Liver (tissue), 9 donors: Measurements from ENCODE around the gene IL11RA. TPM values are rescaled to one million over a fixed set of nuclear protein-coding genes. Genes with fewer than 3 reads are reported as not detected.
A peak's percentile ranks its signal among the peaks of the same experiment; 100 is the strongest.

Experiments
- DNase-seq: peaks from one replicate; pipeline ENCODE4 v3.0.0-alpha.2; 2017; ENCODE audit warnings: low spot score
- H3K27ac ChIP-seq, 2 donors: one replicate each; pipeline ENCODE4 v1.7.0; 2013; ENCODE audit warnings: inconsistent platforms in 2 of 2, low read length in 2 of 2, control low read depth in 1 of 2, low read depth in 1 of 2, mild to moderate bottlenecking in 1 of 2
- H3K27me3 ChIP-seq, 4 donors: one replicate each; pipeline versions ENCODE4 v1.6.1 to v1.7.0; 2013; ENCODE audit warnings: low read length in 3 of 4, inconsistent platforms in 1 of 4, mild to moderate bottlenecking in 1 of 4, moderate library complexity in 1 of 4; ENCODE audit not compliant: control insufficient read depth in 4 of 4, insufficient read depth in 4 of 4
- H3K36me3 ChIP-seq, 4 donors: one replicate each; pipeline versions ENCODE4 v1.6.1 to v1.7.0; 2013; ENCODE audit warnings: low read length in 3 of 4, mild to moderate bottlenecking in 3 of 4, low read depth in 1 of 4, moderate library complexity in 1 of 4; ENCODE audit not compliant: control insufficient read depth in 4 of 4, insufficient read depth in 3 of 4
- H3K4me1 ChIP-seq, 4 donors: one replicate each; pipeline versions ENCODE4 v1.6.1 to v1.7.0; 2013; ENCODE audit warnings: low read length in 3 of 4, mild to moderate bottlenecking in 3 of 4, moderate library complexity in 1 of 4; ENCODE audit not compliant: control insufficient read depth in 4 of 4, insufficient read depth in 4 of 4
- H3K4me3 ChIP-seq, 3 donors: one replicate each; pipeline versions ENCODE4 v1.6.1 to v1.7.0; 2013; ENCODE audit warnings: low read length in 3 of 3, control low read depth in 1 of 3, low read depth in 1 of 3, mild to moderate bottlenecking in 1 of 3
- H3K9ac ChIP-seq, 2 donors: one replicate each; pipeline ENCODE4 v1.7.0; 2013; ENCODE audit warnings: low read length in 2 of 2, mild to moderate bottlenecking in 2 of 2, moderate library complexity in 2 of 2, control low read depth in 1 of 2, low read depth in 1 of 2
- H3K9me3 ChIP-seq, 4 donors: one replicate each; pipeline versions ENCODE4 v1.6.1 to v1.7.0; 2013; ENCODE audit warnings: low read length in 3 of 4; ENCODE audit not compliant: control insufficient read depth in 4 of 4
- ATF3 ChIP-seq: IDR thresholded peaks from 2 replicates; pipeline ENCODE4 v1.6.1; 2016; ENCODE audit warnings: antibody characterized with exemption
- EGR1 ChIP-seq, 2 donors: IDR thresholded peaks; 2 replicates each; pipeline ENCODE4 v1.6.1; 2016 to 2018; ENCODE audit warnings: antibody characterized with exemption in 2 of 2, low read depth in 2 of 2
- FOXA1 ChIP-seq: IDR thresholded peaks from 2 replicates; pipeline ENCODE4 v1.6.1; 2016; ENCODE audit warnings: antibody characterized with exemption
- FOXA2 ChIP-seq: IDR thresholded peaks from 2 replicates; pipeline ENCODE4 v1.6.1; 2016; ENCODE audit warnings: antibody characterized with exemption
- GABPA ChIP-seq, 2 donors: IDR thresholded peaks in 1 of 2; conservative IDR thresholded peaks in 1 of 2; 2 replicates each; pipeline ENCODE4 v1.6.1; 2016; ENCODE audit warnings: antibody characterized with exemption in 2 of 2, mild to moderate bottlenecking in 1 of 2, moderate library complexity in 1 of 2
- HNF4A ChIP-seq, 2 donors: conservative IDR thresholded peaks; 2 replicates each; pipeline ENCODE4 v1.6.1; 2016; ENCODE audit warnings: antibody characterized with exemption in 2 of 2, mild to moderate bottlenecking in 2 of 2
- HNF4G ChIP-seq: IDR thresholded peaks from 2 replicates; pipeline ENCODE4 v1.6.1; 2016; ENCODE audit warnings: antibody characterized with exemption
- NR2F2 ChIP-seq: IDR thresholded peaks from 2 replicates; pipeline ENCODE4 v1.6.1; 2016; ENCODE audit warnings: antibody characterized with exemption
- RAD21 ChIP-seq, 2 donors: IDR thresholded peaks; 2 replicates each; pipeline ENCODE4 v1.6.1; 2016; ENCODE audit warnings: antibody characterized with exemption in 2 of 2, mild to moderate bottlenecking in 2 of 2
- RXRA ChIP-seq, 2 donors: IDR thresholded peaks; 2 replicates each; pipeline ENCODE4 v1.6.1; 2017 to 2018; ENCODE audit warnings: antibody characterized with exemption in 2 of 2, mild to moderate bottlenecking in 1 of 2
- SP1 ChIP-seq: IDR thresholded peaks from 2 replicates; pipeline ENCODE4 v1.6.1; 2018; ENCODE audit warnings: antibody characterized with exemption, mild to moderate bottlenecking
- TAF1 ChIP-seq: conservative IDR thresholded peaks from 2 replicates; pipeline ENCODE4 v1.6.1; 2016; ENCODE audit warnings: antibody characterized with exemption, mild to moderate bottlenecking
- YY1 ChIP-seq: IDR thresholded peaks from 2 replicates; pipeline ENCODE4 v1.6.1; 2016; ENCODE audit warnings: antibody characterized with exemption, mild to moderate bottlenecking
- ZBTB33 ChIP-seq: IDR thresholded peaks from 2 replicates; pipeline ENCODE4 v1.6.1; 2016; ENCODE audit warnings: antibody characterized with exemption
- WGBS: extraction: QIAGEN DNeasy Blood & Tissue Kit; methylation state at CpG from one replicate; pipeline ENCODE4 v1.1.7; 2013; 5-methylcytosine and 5-hydroxymethylcytosine counted together
- polyA plus RNA-seq, 2 donors: library from polyadenylated mRNA; stranded (reverse) in 1 of 2; unstranded in 1 of 2; fragments of 200-250 nt in 1 of 2; fragments of >200 nt in 1 of 2; fragmentation: Nextera tagmentation in 1 of 2; extraction: Ambion mirVana in 1 of 2; gene quantifications; one replicate each; pipeline versions ENCODE4 v1.2.1 to v1.2.3, GENCODE V29; 2013 to 2015
- total RNA-seq, 2 donors: library from RNA; depleted of rRNA; stranded (reverse); fragments of >200 nt; gene quantifications; one replicate each; pipeline ENCODE4 v1.2.3, GENCODE V29; 2014
- TF ChIP-seq, protein P1 (sequence below): fragments of 150-350 bp; IDR thresholded peaks from 2 replicates; pipeline ENCODE4 v1.5.1; 2017; ENCODE audit warnings: improper control_type of control experiment, low read depth, low read length; ENCODE audit not compliant: missing input control
- TF ChIP-seq, protein P2 (sequence below): IDR thresholded peaks from 2 replicates; pipeline ENCODE4 v1.6.1; 2016; ENCODE audit warnings: antibody characterized with exemption, mild to moderate bottlenecking
- donor health status: healthy.
- donor health status: healthy.
- donor health status: healthy.
- donor health status: healthy.
- donor health status: healthy.

Gene IL11RA
- total and polyA plus RNA-seq, 4 donors = 10.0 to 35.3 (median 14.7) TPM

DNA sequence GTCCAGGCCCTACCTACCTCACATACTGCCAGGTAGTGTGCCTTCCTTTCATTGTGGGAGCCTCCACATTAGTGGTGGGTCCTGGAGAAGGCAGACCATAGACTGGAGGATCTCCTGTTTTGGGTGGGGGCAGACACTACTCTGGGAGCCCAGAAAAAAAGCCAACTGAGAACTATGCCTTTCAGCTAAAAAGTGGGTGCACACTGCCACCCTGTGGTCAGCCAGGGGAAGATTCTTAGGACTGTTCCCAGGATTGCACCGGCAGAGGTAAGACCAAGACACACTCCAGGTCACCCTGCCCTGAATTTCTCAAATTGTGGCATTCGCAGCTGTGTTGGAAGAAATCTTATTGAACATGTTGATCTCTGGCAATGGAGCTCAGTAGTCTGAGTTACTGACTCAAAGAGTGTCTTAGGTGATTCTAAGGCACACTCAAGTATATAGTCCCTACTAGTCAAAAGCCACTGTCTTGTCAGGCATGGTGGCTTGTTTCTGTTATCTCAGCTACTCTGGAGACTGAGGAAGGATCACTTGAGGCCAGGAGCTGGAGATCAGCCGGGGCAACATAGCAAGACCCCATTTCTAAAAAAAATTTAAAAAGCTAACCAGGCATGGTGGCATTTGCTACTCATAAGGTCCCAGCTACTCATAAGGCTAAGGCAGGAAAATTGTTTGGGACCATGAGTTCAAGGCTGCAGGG is 18.0 kb upstream of the IL11RA start:
- 22% methylated on average over 3 of the region's 3 CpGs for WGBS
- TF ChIP-seq GABPA (IDR thresholded peaks at IDR 0.05 in 1 of 2, conservative IDR thresholded peaks at IDR 0.05 in 1 of 2) (no peak), RAD21 (IDR thresholded peaks at IDR 0.05) (peak; percentile 90 to 92), RXRA (IDR thresholded peaks at IDR 0.05) (peak in 1 of 2 donors; percentile 9)
- TF ChIP-seq, protein P1, sequence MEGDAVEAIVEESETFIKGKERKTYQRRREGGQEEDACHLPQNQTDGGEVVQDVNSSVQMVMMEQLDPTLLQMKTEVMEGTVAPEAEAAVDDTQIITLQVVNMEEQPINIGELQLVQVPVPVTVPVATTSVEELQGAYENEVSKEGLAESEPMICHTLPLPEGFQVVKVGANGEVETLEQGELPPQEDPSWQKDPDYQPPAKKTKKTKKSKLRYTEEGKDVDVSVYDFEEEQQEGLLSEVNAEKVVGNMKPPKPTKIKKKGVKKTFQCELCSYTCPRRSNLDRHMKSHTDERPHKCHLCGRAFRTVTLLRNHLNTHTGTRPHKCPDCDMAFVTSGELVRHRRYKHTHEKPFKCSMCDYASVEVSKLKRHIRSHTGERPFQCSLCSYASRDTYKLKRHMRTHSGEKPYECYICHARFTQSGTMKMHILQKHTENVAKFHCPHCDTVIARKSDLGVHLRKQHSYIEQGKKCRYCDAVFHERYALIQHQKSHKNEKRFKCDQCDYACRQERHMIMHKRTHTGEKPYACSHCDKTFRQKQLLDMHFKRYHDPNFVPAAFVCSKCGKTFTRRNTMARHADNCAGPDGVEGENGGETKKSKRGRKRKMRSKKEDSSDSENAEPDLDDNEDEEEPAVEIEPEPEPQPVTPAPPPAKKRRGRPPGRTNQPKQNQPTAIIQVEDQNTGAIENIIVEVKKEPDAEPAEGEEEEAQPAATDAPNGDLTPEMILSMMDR = peak; percentile 86
- H3K9ac ChIP-seq = no peak overlapping the region
- H3K36me3 ChIP-seq = peaks cover 0 to 4% (median 2%) of the 10 kb centered on the region in 4 donors
- H3K9me3 ChIP-seq = no peaks in the 10 kb centered on the region
- no peaks in the 10 kb centered on the region for H3K27me3 ChIP-seq
- H3K4me1 ChIP-seq = peaks cover 8 to 87% (median 79%) of the 10 kb centered on the region in 4 donors
- DNase-seq = peak; percentile 77
- no peak overlapping the region for H3K4me3 ChIP-seq
- no peak overlapping the region for H3K27ac ChIP-seq

- Histone ChIP-seq H3K27ac (no peak overlapping the region), H3K27me3 (no peaks in the 10 kb centered on the region), H3K9me3 (no peaks in the 10 kb centered on the region), H3K36me3 (peaks cover 0 to 4% (median 2%) of the 10 kb centered on the region in 4 donors), H3K4me1 (peaks cover 7 to 80% (median 73%) of the 10 kb centered on the region in 4 donors), H3K9ac (no peak overlapping the region), H3K4me3 (no peak overlapping the region)
- TF ChIP-seq, protein P2, sequence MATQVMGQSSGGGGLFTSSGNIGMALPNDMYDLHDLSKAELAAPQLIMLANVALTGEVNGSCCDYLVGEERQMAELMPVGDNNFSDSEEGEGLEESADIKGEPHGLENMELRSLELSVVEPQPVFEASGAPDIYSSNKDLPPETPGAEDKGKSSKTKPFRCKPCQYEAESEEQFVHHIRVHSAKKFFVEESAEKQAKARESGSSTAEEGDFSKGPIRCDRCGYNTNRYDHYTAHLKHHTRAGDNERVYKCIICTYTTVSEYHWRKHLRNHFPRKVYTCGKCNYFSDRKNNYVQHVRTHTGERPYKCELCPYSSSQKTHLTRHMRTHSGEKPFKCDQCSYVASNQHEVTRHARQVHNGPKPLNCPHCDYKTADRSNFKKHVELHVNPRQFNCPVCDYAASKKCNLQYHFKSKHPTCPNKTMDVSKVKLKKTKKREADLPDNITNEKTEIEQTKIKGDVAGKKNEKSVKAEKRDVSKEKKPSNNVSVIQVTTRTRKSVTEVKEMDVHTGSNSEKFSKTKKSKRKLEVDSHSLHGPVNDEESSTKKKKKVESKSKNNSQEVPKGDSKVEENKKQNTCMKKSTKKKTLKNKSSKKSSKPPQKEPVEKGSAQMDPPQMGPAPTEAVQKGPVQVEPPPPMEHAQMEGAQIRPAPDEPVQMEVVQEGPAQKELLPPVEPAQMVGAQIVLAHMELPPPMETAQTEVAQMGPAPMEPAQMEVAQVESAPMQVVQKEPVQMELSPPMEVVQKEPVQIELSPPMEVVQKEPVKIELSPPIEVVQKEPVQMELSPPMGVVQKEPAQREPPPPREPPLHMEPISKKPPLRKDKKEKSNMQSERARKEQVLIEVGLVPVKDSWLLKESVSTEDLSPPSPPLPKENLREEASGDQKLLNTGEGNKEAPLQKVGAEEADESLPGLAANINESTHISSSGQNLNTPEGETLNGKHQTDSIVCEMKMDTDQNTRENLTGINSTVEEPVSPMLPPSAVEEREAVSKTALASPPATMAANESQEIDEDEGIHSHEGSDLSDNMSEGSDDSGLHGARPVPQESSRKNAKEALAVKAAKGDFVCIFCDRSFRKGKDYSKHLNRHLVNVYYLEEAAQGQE = no peak
- TF ChIP-seq YY1 (no peak), ATF3 (no peak), EGR1 (IDR thresholded peaks at IDR 0.05; ENCODE audit: low read depth in 2 of 2) (no peak), RXRA (IDR thresholded peaks at IDR 0.05) (no peak), NR2F2 (no peak), FOXA2 (no peak), HNF4G (no peak), TAF1 (no peak), FOXA1 (no peak), HNF4A (conservative IDR thresholded peaks at IDR 0.05) (no peak), SP1 (no peak), GABPA (IDR thresholded peaks at IDR 0.05 in 1 of 2, conservative IDR thresholded peaks at IDR 0.05 in 1 of 2) (no peak), ZBTB33 (no peak), RAD21 (IDR thresholded peaks at IDR 0.05) (no peak)
- TF ChIP-seq, protein P1 = no peak
- WGBS = 67% methylated on average over 3 of the region's 3 CpGs
- no peak for DNase-seq
These were observed 17.3 kb upstream of the IL11RA start for GRCh38 chr9:34634551-34635248.
